Endothelial cell of hepatic sinusoid (primary cell): ENCODE measurements around the gene EIF4G3.
"Not testable (repeated sequence)": the region's sequence is repeated elsewhere in the genome, so short reads cannot be mapped to it uniquely, and the experiment has no call there.

ENCODE experiments used
- in situ Hi-C: cut with HindIII; loops from 2 replicates; pipeline ENCODE4 v1.10.0; 2017; ENCODE audit warnings: low sequenced_read_pairs

Gene EIF4G3

DNA sequence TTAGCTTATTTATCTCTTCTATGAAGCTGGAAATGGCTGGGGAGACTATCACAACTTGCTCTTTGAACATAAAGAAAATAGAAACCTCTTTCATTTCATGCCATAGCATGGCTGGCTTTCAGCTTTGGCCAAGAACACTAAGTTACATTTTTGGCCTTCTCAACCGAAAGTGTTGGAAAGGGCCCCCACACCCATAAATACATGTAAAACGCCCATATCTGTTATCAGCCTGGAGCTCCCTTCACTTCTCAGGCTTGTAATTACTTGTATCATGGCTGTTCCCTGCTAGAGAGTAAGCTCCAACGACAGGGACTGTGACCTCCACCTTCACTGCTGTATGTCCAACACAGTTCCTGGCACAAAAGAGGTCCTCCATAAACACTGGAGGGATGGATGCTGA is 12.7 kb upstream of the EIF4G3 start:
- in situ Hi-C loops, result loop anchor here (10.0 kb wide), 1 partner anchor 385 kb away; no protein-coding TSS in a partner anchor

DNA sequence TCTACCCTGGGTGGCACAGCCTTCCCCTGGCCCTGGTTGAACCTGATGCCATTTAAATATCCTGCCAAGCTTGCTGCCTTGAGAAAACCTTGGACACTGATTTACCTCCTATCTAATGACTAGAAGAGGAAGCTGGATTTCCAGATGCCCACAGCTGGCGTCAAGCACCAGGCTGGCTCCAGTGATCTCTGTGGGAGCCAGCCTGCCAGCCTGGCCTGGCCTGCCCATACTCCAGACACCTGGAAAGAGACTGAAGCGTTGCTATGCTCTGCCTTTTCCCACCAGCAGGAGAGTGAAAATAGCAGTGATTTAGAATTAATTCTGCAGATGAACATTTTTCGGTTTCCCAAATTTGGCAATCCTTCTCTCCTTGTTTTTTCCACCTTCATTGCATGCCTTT is 11.5 kb upstream of the EIF4G3 start:
- in situ Hi-C loops, result loop anchor here (10.0 kb wide), 1 partner anchor 383 kb away; no protein-coding TSS in a partner anchor

DNA sequence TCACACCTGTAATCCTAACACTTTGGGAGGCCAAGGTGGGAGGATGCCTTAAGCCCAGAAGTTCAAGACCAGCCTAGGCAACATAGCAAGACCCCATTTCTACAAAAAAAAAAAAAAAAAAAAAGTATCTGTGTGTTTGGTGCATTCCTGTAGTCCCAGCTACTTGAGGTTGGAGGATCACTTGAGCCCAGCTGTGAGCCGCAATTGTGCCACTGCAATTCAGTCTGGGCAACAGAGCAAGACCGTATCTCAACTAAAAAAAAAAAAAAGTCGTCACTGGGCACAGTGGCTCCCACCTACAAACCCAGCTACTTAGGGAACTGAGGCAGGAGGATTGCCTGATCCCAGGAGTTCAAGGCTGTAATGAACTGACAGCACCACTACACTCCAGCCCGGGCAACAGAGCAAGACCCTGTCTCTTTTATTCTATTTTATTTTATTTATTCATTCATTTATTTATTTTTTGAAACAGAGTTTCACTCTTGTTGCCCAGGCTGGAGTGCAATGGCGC is 8.6 kb upstream of the EIF4G3 start:
- in situ Hi-C loops, result loop anchor here (10.0 kb wide), 1 partner anchor 380 kb away; no protein-coding TSS in a partner anchor

DNA sequence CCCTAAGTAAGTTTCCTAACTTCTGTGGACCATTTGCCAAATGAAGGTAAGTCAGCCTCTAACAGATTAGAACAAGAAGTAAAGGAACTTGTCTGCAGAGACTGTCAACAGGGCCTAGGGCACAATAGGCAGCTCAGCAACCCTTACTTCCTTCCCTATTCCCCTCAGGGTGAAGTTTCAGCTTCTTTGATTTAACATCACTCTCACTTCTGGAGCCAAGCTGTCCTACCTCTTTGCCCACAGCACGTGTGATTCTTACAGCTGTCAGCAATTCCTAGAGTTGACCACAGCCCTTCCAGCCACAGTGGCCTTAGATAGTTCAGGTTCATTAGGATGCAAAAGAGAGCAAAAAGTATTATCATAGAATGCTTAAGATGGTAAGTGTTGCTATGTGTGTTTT is 7.6 kb upstream of the EIF4G3 start:
- in situ Hi-C loops, result loop anchor here (10.0 kb wide), 1 partner anchor 379 kb away; no protein-coding TSS in a partner anchor

DNA sequence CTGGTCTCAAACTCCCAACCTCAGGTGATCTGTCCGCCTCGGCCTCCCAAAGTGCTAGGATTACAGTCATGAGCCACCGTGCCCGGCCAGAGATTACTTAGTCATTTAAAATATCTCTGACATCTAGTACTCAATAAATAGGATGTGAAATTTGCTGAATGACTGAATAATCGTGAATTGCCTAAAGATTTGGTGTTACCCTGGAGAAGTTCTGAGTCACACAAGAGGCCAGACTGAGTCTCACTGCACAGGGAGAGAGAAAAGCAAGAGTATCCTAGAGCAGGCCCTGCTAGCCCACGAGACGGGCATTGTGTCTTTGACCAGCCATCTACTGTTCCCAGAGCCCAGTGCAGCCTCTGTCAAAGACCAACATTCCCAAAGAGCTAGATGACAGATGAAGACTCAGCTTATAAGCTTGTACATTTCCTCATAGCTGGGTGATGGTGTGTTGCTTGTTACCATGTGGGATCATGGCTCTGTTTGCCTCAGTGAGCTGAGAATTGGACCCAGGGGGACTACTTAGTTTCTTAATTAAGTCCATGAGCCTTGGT is 5.6 kb upstream of the EIF4G3 start:
- in situ Hi-C loops, result loop anchor here (10.0 kb wide), 1 partner anchor 377 kb away; no protein-coding TSS in a partner anchor

DNA sequence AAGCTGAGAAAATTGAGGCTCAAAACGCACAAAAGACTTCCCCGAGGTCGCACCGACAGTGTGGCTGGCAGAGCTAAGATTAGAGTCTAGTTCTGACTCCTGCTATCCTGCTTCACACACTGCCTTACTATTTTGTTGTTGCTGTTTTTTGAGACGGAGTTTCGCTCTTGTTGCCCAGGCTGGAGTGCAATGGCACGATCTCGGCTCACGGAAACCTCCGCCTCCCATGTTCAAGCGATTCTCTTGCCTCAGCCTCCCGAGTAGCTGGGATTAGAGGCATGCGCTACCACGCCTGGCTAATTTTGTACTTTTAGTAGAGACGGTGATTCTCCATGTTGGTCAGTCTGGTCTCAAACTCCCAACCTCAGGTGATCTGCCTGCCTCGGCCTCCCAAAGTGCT is 1.6 kb upstream of the EIF4G3 start:
- in situ Hi-C loops, result not testable (repeated sequence)

DNA sequence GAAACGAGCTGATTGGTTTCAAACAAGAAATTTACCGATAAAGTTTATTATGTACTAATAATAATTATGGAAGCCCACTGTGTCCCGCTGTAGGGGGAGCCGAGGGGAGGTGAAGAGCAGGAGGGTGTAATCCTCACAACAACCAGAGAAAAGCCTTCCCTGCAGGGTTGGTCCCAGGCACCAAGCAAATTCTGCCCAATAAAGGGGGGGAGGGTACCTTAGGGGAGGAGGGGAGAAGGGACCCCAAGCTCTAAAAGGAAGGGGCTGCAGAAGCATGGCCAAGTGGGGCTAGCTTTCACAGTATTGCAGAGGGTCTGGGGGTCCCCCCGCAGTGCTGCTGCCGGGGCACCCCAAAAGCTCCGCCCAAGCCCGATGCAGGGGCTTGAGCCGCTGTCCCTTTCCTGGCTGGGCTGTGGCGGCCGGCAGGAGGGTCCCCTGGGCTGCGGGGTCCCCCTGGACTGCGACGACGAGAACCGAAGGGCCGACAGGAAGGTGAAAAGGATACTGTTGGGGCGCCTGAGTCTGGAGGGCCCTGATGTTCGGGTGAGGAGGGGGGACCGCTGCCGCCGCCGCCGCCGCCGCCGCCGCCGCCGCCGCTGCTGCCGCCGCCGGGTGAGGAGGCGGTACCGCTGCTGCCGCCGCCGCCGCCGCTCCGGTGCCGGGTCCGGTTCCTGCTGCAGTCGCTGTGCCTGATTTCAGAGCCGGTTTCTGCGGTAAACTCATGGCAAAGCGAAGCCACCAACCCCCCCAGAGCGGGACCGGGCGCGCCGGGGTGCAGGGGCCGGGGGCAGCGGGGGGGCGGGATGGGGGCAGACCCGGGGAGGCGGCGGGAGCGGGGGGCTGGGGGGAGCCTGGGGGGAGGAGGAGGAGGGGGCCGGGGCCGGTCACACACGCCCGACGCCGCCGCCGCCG is 771 bp downstream of the EIF4G3 start:
- in situ Hi-C loops, result no loop called here

DNA sequence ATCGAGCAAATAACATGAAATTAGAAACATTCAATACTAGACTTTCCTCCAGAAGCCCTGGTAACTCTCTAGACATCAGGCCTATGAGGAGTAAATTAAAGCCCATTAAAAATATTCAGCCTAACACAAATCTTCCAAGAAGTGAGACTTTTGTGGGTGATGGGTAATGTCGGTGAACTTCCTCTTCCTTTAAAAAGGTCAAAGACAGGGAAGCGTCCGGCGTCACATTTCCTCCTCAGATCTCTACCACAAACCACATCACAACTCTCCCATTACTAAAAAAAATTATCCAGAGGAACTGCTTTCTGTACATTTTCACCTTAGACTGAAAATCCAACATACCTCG is 1.4 kb downstream of the EIF4G3 start:
- in situ Hi-C loops, result no loop called here

DNA sequence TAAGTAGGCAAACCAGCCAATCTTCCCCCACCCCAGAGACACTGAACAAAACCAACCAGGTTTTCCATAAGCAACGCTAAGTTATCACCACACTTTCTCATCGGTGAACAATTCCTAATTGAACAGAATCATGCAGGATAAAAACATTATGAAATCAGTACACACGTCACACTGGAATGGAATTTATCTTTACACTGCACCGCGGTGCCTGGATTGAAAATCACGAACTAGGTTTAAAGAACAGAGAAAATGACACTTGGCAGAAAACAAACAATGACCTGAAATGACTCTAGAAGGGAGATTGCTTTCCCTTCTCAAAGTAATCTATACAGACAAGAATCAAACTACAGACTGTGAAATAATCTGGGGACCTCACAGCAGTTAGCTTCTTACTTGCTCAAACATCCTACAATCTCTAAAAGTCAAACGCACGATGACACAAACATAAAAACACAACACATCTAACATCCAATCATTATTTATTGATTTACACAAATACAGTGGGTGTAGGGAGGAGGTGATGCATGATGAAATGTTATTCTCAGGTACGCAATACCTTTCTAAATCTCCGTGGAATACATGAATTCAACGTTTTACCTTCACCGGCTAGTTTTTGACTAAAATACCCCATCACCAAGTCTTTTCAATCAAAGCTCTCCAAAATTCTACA is 1.9 kb downstream of the EIF4G3 start:
- in situ Hi-C loops, result no loop called here

DNA sequence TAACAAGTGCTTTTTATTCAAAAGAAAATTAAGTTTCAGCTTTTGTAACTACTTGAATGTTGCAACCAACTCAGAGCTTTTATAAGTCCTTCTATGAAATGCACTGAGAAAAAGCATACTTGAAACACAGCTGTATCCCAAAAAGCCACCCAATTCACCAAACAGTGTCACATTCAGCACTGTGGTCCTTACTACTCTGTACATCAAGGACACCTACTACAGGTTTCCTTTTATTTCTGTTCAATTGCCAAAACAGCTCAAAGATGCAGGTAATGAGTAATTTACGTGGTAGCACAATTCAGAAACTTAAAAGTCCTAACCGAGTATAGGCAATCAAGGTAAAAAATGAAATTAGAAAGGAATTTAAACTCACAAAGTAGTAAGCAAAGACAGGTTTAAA is 2.5 kb downstream of the EIF4G3 start:
- in situ Hi-C loops, result no loop called here

DNA sequence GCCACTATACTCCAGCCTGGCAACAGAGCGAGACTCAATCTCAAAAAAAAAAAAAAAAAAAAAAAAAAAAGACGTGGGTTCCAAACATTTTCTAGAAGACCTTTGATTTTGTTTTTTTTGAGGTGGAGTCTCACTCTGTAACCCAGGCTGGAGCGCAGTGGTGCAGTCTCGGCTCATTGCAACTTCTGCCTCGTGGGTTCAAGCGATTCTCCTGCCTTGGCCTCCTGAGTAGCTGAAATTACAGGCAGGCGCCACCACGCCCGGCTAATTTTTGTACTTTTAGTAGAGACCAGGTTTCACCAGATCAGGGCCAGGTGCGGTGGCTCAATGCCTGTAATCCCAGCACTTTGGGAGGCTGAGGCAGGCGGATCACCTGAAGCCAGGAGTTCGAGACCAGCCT is 3.6 kb downstream of the EIF4G3 start:
- in situ Hi-C loops, result not testable (repeated sequence)

DNA sequence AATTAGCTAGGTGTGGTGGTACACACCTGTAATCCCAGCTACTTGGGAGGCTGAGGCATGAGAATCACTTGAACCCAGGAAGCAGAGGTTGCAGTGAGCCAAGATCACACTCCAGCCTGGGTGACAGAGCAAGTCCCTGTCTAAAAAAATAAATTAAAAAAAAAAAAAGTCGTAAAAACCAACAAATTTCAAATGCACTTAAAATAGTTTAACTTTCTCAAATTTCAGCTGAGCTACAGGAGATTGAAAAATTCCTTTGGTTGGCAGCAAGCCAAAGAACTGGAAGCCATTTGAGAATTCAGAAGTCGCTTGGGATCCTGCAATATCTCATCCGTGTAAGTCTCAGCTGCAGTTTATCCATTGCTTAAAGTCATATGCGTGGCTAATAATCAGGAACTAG is 5.9 kb downstream of the EIF4G3 start:
- in situ Hi-C loops, result not testable (repeated sequence)

DNA sequence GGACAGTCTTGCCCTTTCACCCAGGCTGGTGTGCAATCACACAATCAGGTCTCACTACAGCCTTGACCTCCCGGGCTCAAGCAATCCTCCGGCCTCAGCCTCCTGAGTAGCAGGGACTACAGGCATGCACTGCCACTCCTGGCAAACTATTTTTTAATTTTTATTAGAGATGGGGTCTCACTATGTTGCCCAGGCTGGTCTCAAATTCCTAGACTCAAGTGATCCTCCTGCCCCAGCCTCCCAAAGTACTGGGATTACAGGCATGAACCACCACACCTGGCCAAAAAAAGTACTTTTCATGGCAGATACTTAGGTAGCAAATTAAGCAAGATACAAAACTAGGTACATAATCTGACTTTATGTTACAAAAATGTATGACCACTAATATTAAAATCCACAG is 8.3 kb downstream of the EIF4G3 start:
- in situ Hi-C loops, result no loop called here

DNA sequence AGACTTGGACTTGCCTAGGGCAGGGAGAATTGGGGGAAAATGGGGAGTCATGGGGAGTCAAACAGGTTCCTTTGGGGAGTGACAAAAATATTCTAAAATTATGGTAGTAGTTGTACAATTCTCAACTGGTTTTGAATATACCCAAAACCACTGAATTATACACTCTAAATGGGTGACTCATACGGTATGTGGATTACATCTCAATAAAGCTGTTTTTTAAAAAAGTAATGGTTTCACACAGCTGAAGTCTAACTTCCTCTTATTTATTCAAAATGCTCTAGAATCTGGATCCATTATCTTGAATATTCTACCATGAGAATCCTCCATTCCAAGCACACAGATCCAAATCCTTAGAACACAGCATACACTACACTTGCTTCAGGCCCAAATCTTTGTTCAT is 11.1 kb downstream of the EIF4G3 start:
- in situ Hi-C loops, result no loop called here

DNA sequence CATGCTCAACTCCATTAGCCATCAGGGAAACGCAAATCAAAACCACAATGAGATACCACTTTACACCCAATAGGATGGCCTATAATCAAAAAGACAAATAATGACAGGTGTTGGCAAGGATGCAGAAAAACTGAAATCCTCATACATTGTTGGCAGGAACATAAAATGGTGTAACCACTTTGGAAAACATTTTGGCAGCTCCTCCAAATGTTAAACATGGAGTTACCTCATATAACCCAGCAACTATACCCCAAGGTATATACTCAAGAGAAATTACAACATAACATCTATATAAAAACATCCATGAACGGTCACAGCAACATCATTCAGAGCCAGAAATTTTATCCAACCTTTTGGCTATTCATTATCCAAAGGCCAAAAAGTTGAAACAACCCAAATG is 11.6 kb downstream of the EIF4G3 start:
- in situ Hi-C loops, result no loop called here

DNA sequence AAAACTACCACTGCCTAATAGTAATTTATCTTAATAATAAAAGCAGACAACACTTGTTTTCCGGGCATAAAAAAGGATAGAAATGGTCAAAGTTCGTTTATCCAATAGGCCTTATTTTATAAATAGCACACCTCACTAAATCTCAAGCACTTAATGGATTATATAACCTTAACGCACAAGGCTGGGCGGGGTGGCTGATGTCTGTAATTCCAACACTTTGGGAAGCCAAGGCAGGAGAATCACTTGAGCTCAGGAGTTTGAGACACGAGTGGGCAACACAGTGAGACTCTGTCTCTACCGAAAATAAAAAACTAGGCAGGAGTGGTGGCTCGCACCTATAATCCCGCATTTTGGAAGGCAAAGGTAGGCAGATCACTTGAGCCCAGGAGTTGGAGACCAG is 12.4 kb downstream of the EIF4G3 start:
- in situ Hi-C loops, result loop anchor here (5.0 kb wide), 1 partner anchor 462 kb away; no protein-coding TSS in a partner anchor

DNA sequence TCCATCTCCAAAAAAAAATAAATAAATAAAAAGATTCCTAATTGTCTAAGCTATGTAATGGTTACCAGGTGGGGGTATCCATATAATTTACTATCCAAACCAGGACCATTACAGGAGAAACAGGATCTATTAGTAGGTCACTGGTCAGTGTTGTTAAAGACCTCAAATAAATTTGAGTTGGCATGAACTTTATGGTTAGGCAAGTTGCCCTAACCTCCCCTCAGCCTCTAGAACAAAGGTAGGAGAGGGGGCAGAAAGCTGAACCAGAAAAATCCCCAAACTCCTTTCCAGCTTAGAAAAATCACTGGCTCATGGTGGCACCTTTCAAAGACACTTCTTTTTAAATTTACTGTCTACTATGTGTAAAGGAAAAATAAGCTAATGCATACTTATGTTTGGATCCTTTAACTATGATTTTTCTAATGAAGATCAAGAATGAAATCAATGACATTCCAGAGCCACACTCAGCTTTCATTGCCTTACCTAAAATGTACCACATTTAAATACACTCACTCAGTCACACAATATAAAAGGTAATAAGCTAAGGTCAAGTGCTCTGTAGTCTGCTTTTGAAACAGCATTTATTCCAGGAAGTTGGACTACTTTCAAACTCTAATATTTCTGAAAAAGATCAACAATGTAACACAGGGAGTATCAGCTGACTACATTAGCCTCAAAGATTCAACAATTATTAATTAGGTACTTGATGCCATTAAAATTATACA is 13.8 kb downstream of the EIF4G3 start:
- in situ Hi-C loops, result loop anchor here (5.0 kb wide), 1 partner anchor 461 kb away; no protein-coding TSS in a partner anchor

DNA sequence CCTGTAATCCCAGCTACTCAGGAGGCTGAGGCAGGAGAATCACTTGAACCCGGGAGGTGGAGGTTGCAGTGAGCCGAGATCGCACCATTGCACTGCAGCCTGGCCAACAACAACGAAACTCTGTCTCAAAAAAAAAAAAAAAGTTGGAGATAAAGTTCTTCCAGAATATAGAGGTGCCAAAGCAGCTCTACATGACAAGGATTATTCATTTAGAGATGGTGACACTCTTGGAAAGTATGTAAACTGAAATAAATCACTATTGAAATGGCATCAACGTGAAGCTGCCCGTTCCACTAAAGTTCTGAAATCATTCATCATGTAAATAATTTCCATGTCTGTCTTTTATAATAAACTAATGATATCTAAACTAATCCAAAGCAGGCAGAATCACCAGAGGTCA is 14.9 kb downstream of the EIF4G3 start:
- in situ Hi-C loops, result loop anchor here (5.0 kb wide), 1 partner anchor 460 kb away; no protein-coding TSS in a partner anchor

DNA sequence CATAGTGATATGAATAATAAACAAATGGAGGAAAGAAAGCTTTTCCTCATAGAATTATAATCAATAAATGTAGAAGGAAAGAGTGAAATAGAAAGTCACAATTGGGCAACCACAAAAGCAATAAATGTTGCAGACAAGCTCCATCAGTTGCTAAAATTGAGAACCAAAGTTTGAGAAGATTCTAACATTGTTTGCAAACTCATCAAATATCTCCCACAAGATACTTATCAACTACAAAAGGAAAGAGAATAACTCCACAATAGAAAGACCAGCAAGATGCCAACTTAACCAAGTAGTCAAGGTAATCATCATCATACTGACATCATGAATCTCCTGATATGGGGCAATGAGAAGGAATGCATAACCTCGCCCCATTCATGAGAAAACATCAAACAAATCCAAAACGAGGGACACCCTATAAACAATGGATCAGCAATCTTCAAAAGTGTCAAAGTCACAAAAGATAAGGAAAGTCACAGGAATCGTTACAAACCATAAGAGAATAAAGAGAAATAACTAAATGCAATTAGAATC is 16.4 kb downstream of the EIF4G3 start:
- in situ Hi-C loops, result loop anchor here (5.0 kb wide), 1 partner anchor 458 kb away; no protein-coding TSS in a partner anchor

DNA sequence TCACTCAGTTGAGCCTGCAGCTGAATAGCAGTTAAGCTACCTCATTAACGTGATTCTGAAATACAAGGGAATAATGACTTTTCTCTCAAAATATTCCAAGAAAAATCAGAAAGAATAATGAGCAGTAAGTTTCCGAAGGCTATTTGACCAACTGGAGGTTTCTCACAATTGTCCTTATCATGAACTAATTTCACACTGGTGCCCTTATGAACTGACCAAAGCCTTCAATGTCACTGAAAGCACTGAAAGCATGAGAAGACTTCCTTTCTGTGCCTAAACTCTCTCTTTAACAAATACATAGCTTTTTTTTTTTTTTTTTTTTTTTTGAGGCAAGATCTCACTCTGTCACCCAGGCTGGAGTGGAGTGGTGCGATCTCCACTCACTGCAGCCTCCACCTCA is 18.8 kb downstream of the EIF4G3 start:
- in situ Hi-C loops, result no loop called here
